SH-SY5Y (cell line): ENCODE measurements around the gene TMEFF1.

ENCODE experiments used
- GATA2 ChIP-seq: IDR thresholded peaks from 2 replicates; pipeline ENCODE4 v1.6.1; 2011; ENCODE audit warnings: mild to moderate bottlenecking, low read depth, low read length
- GATA3 ChIP-seq: IDR thresholded peaks from 2 replicates; pipeline ENCODE4 v1.6.1; 2011; ENCODE audit warnings: low read depth, mild to moderate bottlenecking, low read length, moderate library complexity

Gene TMEFF1

DNA sequence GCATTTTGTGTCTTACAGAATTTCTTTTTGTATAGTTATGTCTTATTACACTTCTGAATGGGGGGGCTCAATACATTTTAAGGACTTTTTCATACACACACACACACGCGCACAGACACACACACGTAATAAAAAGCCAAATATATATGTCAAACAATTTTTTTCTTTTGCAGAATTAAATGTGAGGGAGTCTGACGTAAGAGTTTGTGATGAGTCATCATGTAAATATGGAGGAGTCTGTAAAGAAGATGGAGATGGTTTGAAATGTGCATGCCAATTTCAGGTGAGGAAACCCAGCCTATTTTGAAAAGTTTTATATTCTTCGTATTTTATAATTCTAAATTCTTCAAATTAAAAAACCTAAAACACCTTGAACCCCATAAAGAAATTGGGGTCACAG lies 25.6 kb downstream of the TMEFF1 start:
- TF ChIP-seq GATA3 (no peak), GATA2 (no peak)

GRCh38 chr9:100499460-100499859 lies 26.5 kb downstream of the TMEFF1 start:
- TF ChIP-seq GATA2 (no peak), GATA3 (no peak)

DNA sequence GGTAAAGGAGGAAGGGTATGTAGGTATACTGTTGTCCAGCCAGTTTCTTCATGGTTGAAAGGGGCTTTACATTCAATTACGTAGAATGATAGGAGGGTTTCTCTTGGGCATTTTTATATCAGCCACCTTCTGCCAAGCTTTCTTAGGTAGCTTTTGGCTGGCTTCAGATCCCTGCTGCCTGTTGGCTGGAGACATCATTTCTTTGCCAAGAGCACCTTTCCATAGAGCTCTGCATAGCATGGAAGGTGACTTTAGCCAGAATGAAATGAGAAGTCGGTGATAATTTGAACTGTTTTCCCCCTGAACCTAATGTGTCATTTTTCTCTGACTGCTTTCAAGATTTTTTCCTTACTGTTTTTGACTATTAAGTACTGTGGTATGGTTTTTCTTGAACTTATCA lies 26.9 kb downstream of the TMEFF1 start:
- no peak for TF ChIP-seq GATA3
- no peak for TF ChIP-seq GATA2

- TF ChIP-seq GATA3 = no peak
- no peak for TF ChIP-seq GATA2
Observed at GRCh38 chr9:100505564-100506159, 32.7 kb downstream of the TMEFF1 start.

DNA sequence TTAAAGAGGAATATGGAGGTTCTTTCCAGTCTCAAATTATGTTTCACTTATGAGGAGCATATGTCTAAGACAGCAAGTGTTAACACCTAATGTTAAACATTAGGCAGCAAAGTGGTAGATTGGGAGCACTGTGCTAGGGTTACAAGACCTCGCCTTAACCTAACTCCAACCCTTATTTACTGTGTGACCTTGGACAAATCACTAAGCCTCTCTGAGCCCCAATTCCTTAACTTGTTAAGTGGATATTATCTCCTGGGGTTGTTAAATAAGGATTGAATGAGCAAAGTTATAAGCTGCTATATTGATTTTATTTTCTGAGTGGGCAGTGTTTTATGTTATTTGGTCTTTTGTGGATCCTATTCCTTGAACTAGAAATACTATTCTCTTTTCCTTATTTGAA lies 38.3 kb downstream of the TMEFF1 start:
- TF ChIP-seq GATA2 = no peak
- no peak for TF ChIP-seq GATA3

DNA sequence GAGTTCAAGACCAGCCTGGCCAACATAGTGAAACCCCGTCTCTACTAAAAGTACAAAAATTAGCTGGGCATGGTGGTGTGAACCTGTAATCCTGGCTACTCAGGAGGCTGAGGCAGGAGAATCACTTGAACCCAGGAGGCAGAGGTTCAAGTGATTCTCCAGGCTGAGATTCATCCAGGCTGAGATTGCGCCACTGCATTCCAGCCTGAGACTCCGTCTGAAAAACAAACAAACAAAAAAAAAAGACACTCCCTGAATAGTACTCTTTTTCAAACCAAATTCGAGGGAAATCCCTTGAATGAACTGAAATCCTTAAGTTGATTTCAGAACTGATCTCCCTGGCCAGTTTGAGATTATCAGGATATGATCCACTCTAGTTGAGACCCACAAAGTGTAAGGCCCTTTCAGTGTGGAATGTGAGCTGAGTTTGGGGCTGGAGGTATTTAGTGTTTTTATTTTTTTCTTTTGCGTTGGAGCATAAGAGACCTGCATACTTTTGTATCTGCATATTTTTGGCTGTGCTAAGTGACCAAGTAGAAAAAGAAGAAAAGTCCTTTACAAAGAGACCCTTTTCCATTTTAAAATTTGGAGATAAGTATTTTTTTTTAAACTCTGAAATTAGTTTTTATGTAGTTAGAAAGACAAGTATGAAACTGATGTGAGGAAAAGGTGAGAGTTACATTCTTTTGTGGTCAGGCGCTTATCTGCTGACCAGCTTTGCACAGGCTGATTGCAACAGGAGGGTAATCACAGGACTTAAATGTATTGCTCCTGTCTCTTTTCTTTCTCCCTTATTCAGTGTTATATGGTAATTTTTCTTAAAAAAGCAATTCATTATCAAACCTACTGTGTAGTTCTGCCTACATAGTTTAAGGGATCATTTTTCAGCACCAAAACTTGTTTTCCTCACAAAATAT lies 42.9 kb downstream of the TMEFF1 start:
- TF ChIP-seq GATA2 (no peak), GATA3 (no peak)

DNA sequence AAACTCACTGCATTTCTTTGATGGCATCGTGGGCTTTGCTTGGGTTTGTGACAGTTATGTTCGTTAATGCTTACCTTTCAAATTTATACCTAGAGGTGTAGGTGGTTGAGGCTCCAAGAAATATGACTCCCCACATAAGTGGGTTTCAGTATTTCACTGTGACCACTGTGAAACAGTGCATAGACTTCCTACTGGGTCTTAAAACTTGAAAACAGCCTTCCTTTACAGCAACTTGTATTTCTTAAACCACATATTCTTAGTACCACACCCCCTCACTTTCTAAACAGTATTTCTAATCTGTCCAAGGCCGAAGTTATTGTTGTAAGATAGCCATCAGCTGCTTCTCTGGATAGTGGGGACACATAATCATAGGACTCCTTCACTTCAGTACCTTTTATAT lies 48.3 kb downstream of the TMEFF1 start:
- TF ChIP-seq GATA3 (no peak), GATA2 (no peak)

DNA sequence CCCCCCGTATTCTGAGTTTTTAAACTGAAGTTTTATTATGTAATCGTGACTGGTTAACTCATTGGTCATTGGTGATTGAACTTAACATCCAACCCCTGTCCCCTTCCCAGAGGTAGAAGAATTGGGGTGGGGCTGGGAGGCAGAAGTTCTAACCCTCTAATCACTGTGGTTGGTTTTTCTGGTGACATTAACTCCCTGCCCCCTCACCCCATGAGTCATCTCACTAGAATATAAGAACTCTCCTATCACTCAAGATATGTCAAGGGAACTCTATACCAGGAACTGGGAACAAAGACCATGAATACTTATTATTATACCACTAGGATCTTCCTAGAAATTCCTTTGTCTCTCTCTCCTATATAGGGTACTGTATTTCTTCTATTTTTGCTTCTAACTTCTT lies 52.6 kb downstream of the TMEFF1 start:
- TF ChIP-seq GATA3 = no peak
- TF ChIP-seq GATA2 = no peak

DNA sequence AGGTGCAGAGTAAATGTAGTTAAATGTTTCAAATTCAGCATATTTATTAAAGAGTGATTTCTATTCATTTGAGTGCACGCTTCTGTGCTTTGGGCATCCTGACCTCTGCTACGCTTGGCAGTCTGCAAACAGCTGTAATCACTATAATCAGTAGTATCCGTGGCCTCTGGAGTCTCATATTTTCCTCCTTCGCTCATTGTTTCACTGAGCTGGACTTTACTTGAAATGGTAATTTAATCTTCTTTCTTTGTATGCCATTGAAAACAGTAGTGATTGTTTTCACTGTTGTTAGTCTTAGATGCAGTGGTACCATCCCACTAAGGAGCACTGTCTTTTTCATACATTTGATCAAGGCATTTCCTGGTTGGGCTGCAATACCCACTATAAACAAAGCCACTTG lies 61.5 kb downstream of the TMEFF1 start:
- TF ChIP-seq GATA3 = no peak
- no peak for TF ChIP-seq GATA2

DNA sequence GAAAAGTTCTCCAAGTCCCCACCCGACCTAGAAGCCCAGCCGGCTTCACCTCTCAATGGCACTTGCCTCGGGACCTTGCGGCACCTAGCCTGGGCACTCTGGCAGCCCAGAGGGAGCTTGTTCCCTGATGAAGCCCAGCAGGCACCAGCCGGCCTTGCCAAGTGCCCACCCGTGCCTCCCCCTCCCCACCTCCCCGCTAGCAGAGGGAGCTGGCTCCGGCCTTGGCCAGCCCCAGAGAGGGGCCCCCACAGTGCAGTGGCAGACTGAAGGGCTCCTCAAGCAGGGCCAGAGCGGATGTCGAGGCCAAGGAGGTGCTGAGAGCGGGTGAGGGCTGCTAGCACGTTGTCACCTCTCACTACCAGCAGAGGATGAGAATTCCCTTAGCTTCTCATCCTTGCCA lies 67.4 kb downstream of the TMEFF1 start:
- TF ChIP-seq GATA3 (no peak), GATA2 (no peak)

GRCh38 chr9:100549048-100549447 lies 76.1 kb downstream of the TMEFF1 start:
- TF ChIP-seq GATA2 = no peak
- no peak for TF ChIP-seq GATA3

GRCh38 chr9:100554935-100555401 lies 82.0 kb downstream of the TMEFF1 start:
- TF ChIP-seq GATA2 = no peak

- TF ChIP-seq GATA3 = no peak
- no peak for TF ChIP-seq GATA2
Observed at GRCh38 chr9:100555471-100555870, 82.5 kb downstream of the TMEFF1 start.

GRCh38 chr9:100557053-100557452 lies 84.1 kb downstream of the TMEFF1 start:
- no peak for TF ChIP-seq GATA3
- TF ChIP-seq GATA2 = no peak

- TF ChIP-seq GATA2 (no peak), GATA3 (no peak)
Observed at GRCh38 chr9:100561256-100561655, 88.3 kb downstream of the TMEFF1 start.
